IPS-18a (cell line): ENCODE data around the gene ODAM.
"Not testable (repeated sequence)": the region's sequence is repeated elsewhere in the genome, so short reads cannot be mapped to it uniquely, and the experiment has no call there.

Experiments used
- H3K27ac ChIP-seq: one replicate; pipeline ENCODE4 v1.5.1; 2013; ENCODE audit warnings: low read length
- H3K27me3 ChIP-seq: one replicate; pipeline ENCODE4 v1.6.1; 2013; ENCODE audit warnings: mild to moderate bottlenecking, low read length; ENCODE audit not compliant: control insufficient read depth, insufficient read depth
- H3K36me3 ChIP-seq: one replicate; pipeline ENCODE4 v1.6.1; 2013; ENCODE audit warnings: low read depth, low read length; ENCODE audit not compliant: control insufficient read depth
- H3K4me1 ChIP-seq: one replicate; pipeline ENCODE4 v1.6.1; 2013; ENCODE audit warnings: low read depth, low read length; ENCODE audit not compliant: control insufficient read depth
- H3K4me3 ChIP-seq: one replicate; pipeline ENCODE4 v1.5.1; 2013; ENCODE audit warnings: low read length
- H3K9ac ChIP-seq: one replicate; pipeline ENCODE4 v1.6.1; 2013; ENCODE audit warnings: mild to moderate bottlenecking, low read length, moderate library complexity
- H3K9me3 ChIP-seq: one replicate; pipeline ENCODE4 v1.6.1; 2013; ENCODE audit warnings: low read depth, low read length; ENCODE audit not compliant: control insufficient read depth

ODAM gene

GRCh38 chr4:70183940-70184246 lies 11.6 kb upstream of the ODAM start:
- no peak overlapping the region for H3K4me3 ChIP-seq
- H3K27me3 ChIP-seq = no peaks in the 10 kb centered on the region
- no peaks in the 10 kb centered on the region for H3K9me3 ChIP-seq
- H3K36me3 ChIP-seq = no peaks in the 10 kb centered on the region
- no peak overlapping the region for H3K9ac ChIP-seq
- no peak overlapping the region for H3K27ac ChIP-seq
- H3K4me1 ChIP-seq = no peaks in the 10 kb centered on the region

- Histone ChIP-seq H3K9ac (no peak overlapping the region), H3K9me3 (no peaks in the 10 kb centered on the region), H3K4me3 (no peak overlapping the region), H3K27me3 (no peaks in the 10 kb centered on the region), H3K36me3 (no peaks in the 10 kb centered on the region), H3K27ac (no peak overlapping the region), H3K4me1 (no peaks in the 10 kb centered on the region)
Measured at GRCh38 chr4:70187216-70187615, 8.3 kb upstream of the ODAM start.

- Histone ChIP-seq H3K9ac (no peak overlapping the region), H3K4me1 (no peaks in the 10 kb centered on the region), H3K27me3 (no peaks in the 10 kb centered on the region), H3K9me3 (no peaks in the 10 kb centered on the region), H3K36me3 (no peaks in the 10 kb centered on the region), H3K27ac (no peak overlapping the region), H3K4me3 (no peak overlapping the region)
Measured at GRCh38 chr4:70190579-70190978, 4.9 kb upstream of the ODAM start.

GRCh38 chr4:70191647-70192046 lies 3.9 kb upstream of the ODAM start:
- Histone ChIP-seq H3K36me3 (no peaks in the 10 kb centered on the region), H3K27me3 (no peaks in the 10 kb centered on the region), H3K4me1 (no peaks in the 10 kb centered on the region), H3K27ac (no peak overlapping the region), H3K4me3 (no peak overlapping the region), H3K9ac (no peak overlapping the region), H3K9me3 (no peaks in the 10 kb centered on the region)

- no peak overlapping the region for H3K27ac ChIP-seq
- no peak overlapping the region for H3K9ac ChIP-seq
Measured at GRCh38 chr4:70192895-70193294, 2.6 kb upstream of the ODAM start.

GRCh38 chr4:70196857-70197256 lies 1.3 kb downstream of the ODAM start:
- H3K9ac ChIP-seq = no peak overlapping the region
- H3K4me1 ChIP-seq = peaks cover 6% of the 10 kb centered on the region
- no peaks in the 10 kb centered on the region for H3K36me3 ChIP-seq
- no peak overlapping the region for H3K4me3 ChIP-seq
- H3K9me3 ChIP-seq = no peaks in the 10 kb centered on the region
- no peak overlapping the region for H3K27ac ChIP-seq
- no peaks in the 10 kb centered on the region for H3K27me3 ChIP-seq

More at GRCh38 chr4:70192895-70193294, 2.6 kb upstream of the ODAM start:
- peaks cover 5% of the 10 kb centered on the region for H3K4me1 ChIP-seq
- H3K27me3 ChIP-seq = no peaks in the 10 kb centered on the region
- H3K4me3 ChIP-seq = no peak overlapping the region
- no peaks in the 10 kb centered on the region for H3K36me3 ChIP-seq
- H3K9me3 ChIP-seq = no peaks in the 10 kb centered on the region

GRCh38 chr4:70197842-70198241 lies 2.3 kb downstream of the ODAM start:
- Histone ChIP-seq H3K4me3 (no peak overlapping the region), H3K4me1 (peaks cover 6% of the 10 kb centered on the region), H3K27me3 (no peaks in the 10 kb centered on the region), H3K9me3 (no peaks in the 10 kb centered on the region), H3K27ac (no peak overlapping the region), H3K9ac (no peak overlapping the region), H3K36me3 (no peaks in the 10 kb centered on the region)

- Histone ChIP-seq H3K4me1 (no peaks in the 10 kb centered on the region), H3K27me3 (no peaks in the 10 kb centered on the region), H3K27ac (no peak overlapping the region), H3K9ac (no peak overlapping the region), H3K9me3 (no peaks in the 10 kb centered on the region), H3K36me3 (no peaks in the 10 kb centered on the region), H3K4me3 (no peak overlapping the region)
Measured at GRCh38 chr4:70203601-70204000, 8.1 kb downstream of the ODAM start.

- H3K27me3 ChIP-seq, H3K4me3 ChIP-seq, H3K9ac ChIP-seq, H3K36me3 ChIP-seq, H3K4me1 ChIP-seq, H3K27ac ChIP-seq, H3K9me3 ChIP-seq: not testable (repeated sequence)
Measured at GRCh38 chr4:70212752-70213151, 17.2 kb downstream of the ODAM start.

GRCh38 chr4:70216109-70216508 lies 20.6 kb downstream of the ODAM start:
- not testable (repeated sequence) for H3K36me3 ChIP-seq, H3K4me3 ChIP-seq, H3K27me3 ChIP-seq, H3K9ac ChIP-seq, H3K9me3 ChIP-seq, H3K4me1 ChIP-seq, H3K27ac ChIP-seq

GRCh38 chr4:70216550-70216949 lies 21.0 kb downstream of the ODAM start:
- not testable (repeated sequence) for H3K4me3 ChIP-seq, H3K4me1 ChIP-seq

GRCh38 chr4:70221389-70221788 lies 25.9 kb downstream of the ODAM start:
- not testable (repeated sequence) for H3K4me1 ChIP-seq, H3K27me3 ChIP-seq, H3K9ac ChIP-seq, H3K4me3 ChIP-seq, H3K27ac ChIP-seq, H3K9me3 ChIP-seq, H3K36me3 ChIP-seq

More at GRCh38 chr4:70216550-70216949, 21.0 kb downstream of the ODAM start:
- H3K9me3 ChIP-seq, H3K27me3 ChIP-seq, H3K27ac ChIP-seq, H3K36me3 ChIP-seq, H3K9ac ChIP-seq: not testable (repeated sequence)

GRCh38 chr4:70221818-70222217 lies 26.3 kb downstream of the ODAM start:
- H3K9ac ChIP-seq, H3K9me3 ChIP-seq, H3K4me1 ChIP-seq, H3K36me3 ChIP-seq, H3K27me3 ChIP-seq, H3K27ac ChIP-seq, H3K4me3 ChIP-seq: not testable (repeated sequence)
